Neural cell (in vitro differentiated cells): ENCODE results near the gene CEP128. TPM values are rescaled to one million over a fixed set of nuclear protein-coding genes. Genes with fewer than 3 reads are reported as not detected.

Source experiments
- H2AFZ ChIP-seq: fragments of 200-600, 300-800 bp; sonication (generic), shearing (Covaris generic); 2 replicates; pipeline ENCODE4 v1.6.0; 2014; ENCODE audit warnings: low read depth, mild to moderate bottlenecking, antibody characterized with exemption, low read length, moderate library complexity
- H3F3A ChIP-seq: fragments of 200-600 bp; shearing (Covaris generic); 2 replicates; pipeline ENCODE4 v1.6.1; 2016; ENCODE audit warnings: mild to moderate bottlenecking, moderate library complexity, mixed read lengths, antibody characterized with exemption, low read length; ENCODE audit not compliant: insufficient read depth, poor library complexity, severe bottlenecking
- H3K27ac ChIP-seq: fragments of 200-600, 300-800 bp; sonication (generic), shearing (Covaris generic); 2 replicates; pipeline ENCODE4 v1.5.1; 2014; ENCODE audit warnings: mild to moderate bottlenecking, low read length, moderate library complexity
- H3K27me3 ChIP-seq: fragments of 300-800, 200-600 bp; sonication (generic), shearing (Covaris generic); 2 replicates; pipeline ENCODE4 v1.6.0; 2014; ENCODE audit warnings: mild to moderate bottlenecking, low read depth, low read length, moderate library complexity; ENCODE audit not compliant: insufficient read depth
- H3K36me3 ChIP-seq: fragments of 300-800, 200-600 bp; sonication (generic), shearing (Covaris generic); 2 replicates; pipeline ENCODE4 v1.5.1; 2014; ENCODE audit warnings: mild to moderate bottlenecking, antibody characterized with exemption, low read length, moderate library complexity; ENCODE audit not compliant: insufficient read depth
- H3K4me2 ChIP-seq: fragments of 300-800, 200-600 bp; sonication (generic), shearing (Covaris generic); 2 replicates; pipeline ENCODE4 v1.6.0; 2014; ENCODE audit warnings: mild to moderate bottlenecking, low read length
- H3K4me3 ChIP-seq: fragments of 300-800, 200-600 bp; sonication (generic), shearing (Covaris generic); 2 replicates; pipeline ENCODE4 v1.5.1; 2014; ENCODE audit warnings: mild to moderate bottlenecking, low read length, moderate library complexity
- H3K79me2 ChIP-seq: fragments of 200-600 bp; shearing (Covaris generic); replicated peaks from 2 replicates; pipeline ENCODE4 v1.6.0; 2014; ENCODE audit warnings: mild to moderate bottlenecking, low read length, moderate library complexity; ENCODE audit not compliant: insufficient read depth
- H3K9ac ChIP-seq: fragments of 300-800, 200-600 bp; sonication (generic), shearing (Covaris generic); 2 replicates; pipeline ENCODE4 v1.6.1; 2016; ENCODE audit warnings: mild to moderate bottlenecking, low read length, mixed read lengths
- H3K9me2 ChIP-seq: fragments of 200-600 bp; shearing (Covaris generic); 2 replicates; pipeline ENCODE4 v1.6.1; 2016; ENCODE audit warnings: mild to moderate bottlenecking, low read length, mixed read lengths; ENCODE audit not compliant: insufficient read depth
- H3K9me3 ChIP-seq: fragments of 200-600, 300-800 bp; sonication (generic), shearing (Covaris generic); 2 replicates; pipeline ENCODE4 v1.6.1; 2016; ENCODE audit warnings: mild to moderate bottlenecking, mixed run types, low read length, moderate library complexity, mixed read lengths
- H4K20me1 ChIP-seq: fragments of 200-600 bp; shearing (Covaris generic); 2 replicates; pipeline ENCODE4 v1.6.1; 2016; ENCODE audit warnings: mild to moderate bottlenecking, mixed run types; ENCODE audit not compliant: insufficient read depth
- CTCF ChIP-seq: fragments of 450-650 bp; IDR thresholded peaks from 2 replicates; pipeline ENCODE4 v1.5.1; 2014; ENCODE audit warnings: antibody characterized with exemption, mild to moderate bottlenecking, moderate library complexity; ENCODE audit not compliant: poor library complexity, severe bottlenecking
- EP300 ChIP-seq: fragments of 450-650 bp; conservative IDR thresholded peaks from 2 replicates; pipeline ENCODE4 v1.6.1; 2014; ENCODE audit warnings: antibody characterized with exemption, mild to moderate bottlenecking, moderate library complexity; ENCODE audit not compliant: poor library complexity, severe bottlenecking
- EZH2 ChIP-seq: fragments of 200-600, 300-800 bp; shearing (Covaris generic), sonication (generic); IDR thresholded peaks from 2 replicates; pipeline ENCODE4 v1.6.1; 2014; ENCODE audit warnings: antibody characterized with exemption, low read length, borderline replicate concordance, mild to moderate bottlenecking; ENCODE audit not compliant: insufficient read depth, poor library complexity, severe bottlenecking
- MXI1 ChIP-seq: fragments of 450-650 bp; conservative IDR thresholded peaks from 2 replicates; pipeline ENCODE4 v1.6.1; 2014; ENCODE audit warnings: antibody characterized with exemption, mild to moderate bottlenecking; ENCODE audit not compliant: poor library complexity, severe bottlenecking
- POLR2AphosphoS5 ChIP-seq: IDR thresholded peaks from 2 replicates; pipeline ENCODE4 v1.6.1; 2012
- RAD21 ChIP-seq: fragments of 450-650 bp; conservative IDR thresholded peaks from 2 replicates; pipeline ENCODE4 v1.6.1; 2014; ENCODE audit warnings: antibody characterized with exemption, mild to moderate bottlenecking, moderate library complexity
- REST ChIP-seq: IDR thresholded peaks from 2 replicates; pipeline ENCODE4 v1.6.1; 2012; ENCODE audit warnings: borderline replicate concordance
- SMC3 ChIP-seq: fragments of 450-650 bp; conservative IDR thresholded peaks from 2 replicates; pipeline ENCODE4 v1.6.1; 2014; ENCODE audit warnings: antibody characterized with exemption, mild to moderate bottlenecking, moderate library complexity; ENCODE audit not compliant: poor library complexity
- TAF1 ChIP-seq: IDR thresholded peaks from 2 replicates; pipeline ENCODE4 v1.6.1; 2012; ENCODE audit warnings: low read depth
- polyA plus RNA-seq: library from polyadenylated mRNA; depleted of rRNA; stranded (reverse); fragments of >200 nt; gene quantifications from 2 replicates; pipeline ENCODE4 v1.2.3, GENCODE V29; 2014

CEP128 gene
- polyA plus RNA-seq, 1 donor from 2014 or later: 5.5 TPM

GRCh38 chr14:80491131-80491530, 450.4 kb downstream of the CEP128 start:
- H3K27me3 ChIP-seq: no peaks in the 10 kb centered on the region
- H4K20me1 ChIP-seq: no peaks in the 10 kb centered on the region
- H3K27ac ChIP-seq: no peak overlapping the region
- no peaks in the 10 kb centered on the region for H3K79me2 ChIP-seq
- H3K4me2 ChIP-seq: no peak overlapping the region
- no peaks in the 10 kb centered on the region for H3K36me3 ChIP-seq
- H3F3A ChIP-seq: no peaks in the 10 kb centered on the region
- no peak overlapping the region for H3K4me3 ChIP-seq
- no peaks in the 10 kb centered on the region for H3K9me3 ChIP-seq
- H3K9me2 ChIP-seq: no peaks in the 10 kb centered on the region
- H3K9ac ChIP-seq: no peak overlapping the region
- no peak overlapping the region for H2AFZ ChIP-seq
- no peak for TF ChIP-seq EP300
- TF ChIP-seq POLR2AphosphoS5: no peak
- TF ChIP-seq RAD21: no peak

GRCh38 chr14:80489513-80489912, 452.0 kb downstream of the CEP128 start:
- Histone ChIP-seq H3K9me3 (no peaks in the 10 kb centered on the region), H2AFZ (no peak overlapping the region), H3K9ac (no peak overlapping the region), H3K9me2 (no peaks in the 10 kb centered on the region), H3K4me2 (no peak overlapping the region), H4K20me1 (no peaks in the 10 kb centered on the region), H3F3A (no peaks in the 10 kb centered on the region), H3K79me2 (no peaks in the 10 kb centered on the region), H3K4me3 (no peak overlapping the region), H3K27ac (no peak overlapping the region), H3K36me3 (no peaks in the 10 kb centered on the region), H3K27me3 (no peaks in the 10 kb centered on the region)
- no peak for TF ChIP-seq EZH2
- TF ChIP-seq CTCF: no peak
- no peak for TF ChIP-seq TAF1
- no peak for TF ChIP-seq RAD21
- no peak for TF ChIP-seq SMC3
- TF ChIP-seq REST: no peak
- no peak for TF ChIP-seq MXI1
- TF ChIP-seq EP300: no peak
- no peak for TF ChIP-seq POLR2AphosphoS5

GRCh38 chr14:80485764-80486163, 455.8 kb downstream of the CEP128 start:
- no peaks in the 10 kb centered on the region for H3K27me3 ChIP-seq
- H3K9me3 ChIP-seq: no peaks in the 10 kb centered on the region
- H3K9me2 ChIP-seq: no peaks in the 10 kb centered on the region
- TF ChIP-seq TAF1: no peak
- TF ChIP-seq MXI1: no peak
- TF ChIP-seq EZH2: no peak
- TF ChIP-seq SMC3: no peak
- TF ChIP-seq RAD21: no peak
- no peak for TF ChIP-seq CTCF
- TF ChIP-seq POLR2AphosphoS5: no peak
- H3K36me3 ChIP-seq: no peaks in the 10 kb centered on the region
- H3F3A ChIP-seq: no peaks in the 10 kb centered on the region
- H4K20me1 ChIP-seq: no peaks in the 10 kb centered on the region
- H2AFZ ChIP-seq: no peak overlapping the region
- H3K79me2 ChIP-seq: no peaks in the 10 kb centered on the region
- no peak overlapping the region for H3K4me2 ChIP-seq
- H3K4me3 ChIP-seq: no peak overlapping the region
- no peak overlapping the region for H3K27ac ChIP-seq
- H3K9ac ChIP-seq: no peak overlapping the region
